Activated T-helper 17 cell treated with anti-CD3 and anti-CD28 coated beads, Interleukin-2, amount 50 U/mL, for 72 hours (primary cell): ENCODE data around the gene HTT. TPM values are rescaled to one million over a fixed set of nuclear protein-coding genes. Genes with fewer than 3 reads are reported as not detected.

Experiments
- ATAC-seq: fragments of 150-1000 bp; cut with Tn5 transposase; replicated peaks from 2 replicates; pipeline ENCODE4 v1.10.0; 2021; ENCODE audit warnings: mild to moderate bottlenecking, moderate library complexity
- H3K27ac Mint-ChIP-seq: one replicate; pipeline ENCODE4 v1.8.0; 2022; ENCODE audit warnings: mixed read lengths
- H3K27me3 Mint-ChIP-seq: one replicate; pipeline ENCODE4 v1.8.0; 2022; ENCODE audit warnings: mixed read lengths
- H3K36me3 Mint-ChIP-seq: one replicate; pipeline ENCODE4 v1.8.0; 2022; ENCODE audit warnings: low read depth, mild to moderate bottlenecking, mixed read lengths
- H3K4me1 Mint-ChIP-seq: one replicate; pipeline ENCODE4 v1.8.0; 2022; ENCODE audit warnings: mixed read lengths
- H3K4me3 Mint-ChIP-seq: one replicate; pipeline ENCODE4 v1.8.0; 2022; ENCODE audit warnings: mild to moderate bottlenecking, mixed read lengths
- H3K9me3 Mint-ChIP-seq: one replicate; pipeline ENCODE4 v1.8.0; 2022; ENCODE audit warnings: mixed read lengths
- total RNA-seq, 2 donors: library from RNA; stranded (reverse); gene quantifications; one replicate each; pipeline ENCODE4 v1.2.3, GENCODE V29; 2022

HTT gene
- total RNA-seq, 2 donors from 2014 or later, result 58.2 to 63.4 TPM

GRCh38 chr4:3177905-3178304 lies 103.4 kb downstream of the HTT start:
- Mint-ChIP-seq H3K36me3 (peaks cover 99% of the 10 kb centered on the region), H3K9me3 (no peaks in the 10 kb centered on the region)

GRCh38 chr4:3178351-3178750 lies 103.9 kb downstream of the HTT start:
- no peak overlapping the region for H3K4me3 Mint-ChIP-seq
- no peaks in the 10 kb centered on the region for H3K9me3 Mint-ChIP-seq
- peaks cover 99% of the 10 kb centered on the region for H3K36me3 Mint-ChIP-seq
- ATAC-seq, result no peak
- H3K4me1 Mint-ChIP-seq, result peaks cover 6% of the 10 kb centered on the region
- H3K27ac Mint-ChIP-seq, result no peak overlapping the region
- H3K27me3 Mint-ChIP-seq, result no peaks in the 10 kb centered on the region

More at GRCh38 chr4:3177905-3178304, 103.4 kb downstream of the HTT start:
- Mint-ChIP-seq H3K27me3 (no peaks in the 10 kb centered on the region), H3K4me3 (no peak overlapping the region), H3K27ac (no peak overlapping the region), H3K4me1 (peaks cover 6% of the 10 kb centered on the region)
- no peak for ATAC-seq

GRCh38 chr4:3179126-3179706 lies 104.7 kb downstream of the HTT start:
- H3K27ac Mint-ChIP-seq, result peak overlapping the region; percentile 5
- peaks cover 10% of the 10 kb centered on the region for H3K4me1 Mint-ChIP-seq
- peaks cover 100% of the 10 kb centered on the region for H3K36me3 Mint-ChIP-seq
- no peak for ATAC-seq
- no peak overlapping the region for H3K4me3 Mint-ChIP-seq
- no peaks in the 10 kb centered on the region for H3K27me3 Mint-ChIP-seq
- no peaks in the 10 kb centered on the region for H3K9me3 Mint-ChIP-seq

GRCh38 chr4:3183008-3183407 lies 108.5 kb downstream of the HTT start:
- Mint-ChIP-seq H3K36me3 (peaks cover 98% of the 10 kb centered on the region), H3K4me3 (no peak overlapping the region), H3K4me1 (peaks cover 14% of the 10 kb centered on the region), H3K27ac (no peak overlapping the region), H3K9me3 (no peaks in the 10 kb centered on the region), H3K27me3 (no peaks in the 10 kb centered on the region)
- no peak for ATAC-seq

GRCh38 chr4:3184725-3185124 lies 110.2 kb downstream of the HTT start:
- H3K4me1 Mint-ChIP-seq, result peaks cover 13% of the 10 kb centered on the region
- H3K27ac Mint-ChIP-seq, result peak overlapping the region; percentile 60

GRCh38 chr4:3186609-3187008 lies 112.1 kb downstream of the HTT start:
- Mint-ChIP-seq H3K27me3 (no peaks in the 10 kb centered on the region), H3K4me3 (no peak overlapping the region), H3K9me3 (no peaks in the 10 kb centered on the region), H3K36me3 (peaks cover 97% of the 10 kb centered on the region), H3K4me1 (peaks cover 13% of the 10 kb centered on the region), H3K27ac (no peak overlapping the region)
- no peak for ATAC-seq

More at GRCh38 chr4:3184725-3185124, 110.2 kb downstream of the HTT start:
- Mint-ChIP-seq H3K27me3 (no peaks in the 10 kb centered on the region), H3K9me3 (no peaks in the 10 kb centered on the region), H3K4me3 (no peak overlapping the region), H3K36me3 (peaks cover 98% of the 10 kb centered on the region)
- ATAC-seq, result no peak

GRCh38 chr4:3188118-3188517 lies 113.6 kb downstream of the HTT start:
- Mint-ChIP-seq H3K27ac (no peak overlapping the region), H3K27me3 (no peaks in the 10 kb centered on the region), H3K36me3 (peaks cover 83% of the 10 kb centered on the region), H3K4me1 (peaks cover 13% of the 10 kb centered on the region), H3K4me3 (no peak overlapping the region), H3K9me3 (no peaks in the 10 kb centered on the region)
- ATAC-seq, result no peak

GRCh38 chr4:3189459-3189858 lies 115.0 kb downstream of the HTT start:
- ATAC-seq, result no peak

GRCh38 chr4:3190549-3190948 lies 116.1 kb downstream of the HTT start:
- Mint-ChIP-seq H3K9me3 (no peaks in the 10 kb centered on the region), H3K27ac (no peak overlapping the region), H3K36me3 (peaks cover 59% of the 10 kb centered on the region), H3K4me1 (peaks cover 16% of the 10 kb centered on the region), H3K4me3 (no peak overlapping the region), H3K27me3 (no peaks in the 10 kb centered on the region)
- no peak for ATAC-seq

More at GRCh38 chr4:3189459-3189858, 115.0 kb downstream of the HTT start:
- peaks cover 69% of the 10 kb centered on the region for H3K36me3 Mint-ChIP-seq
- H3K27me3 Mint-ChIP-seq, result no peaks in the 10 kb centered on the region
- no peaks in the 10 kb centered on the region for H3K9me3 Mint-ChIP-seq
- peaks cover 16% of the 10 kb centered on the region for H3K4me1 Mint-ChIP-seq
- H3K27ac Mint-ChIP-seq, result peak overlapping the region; percentile 49
- no peak overlapping the region for H3K4me3 Mint-ChIP-seq

GRCh38 chr4:3192188-3192587 lies 117.7 kb downstream of the HTT start:
- peaks cover 49% of the 10 kb centered on the region for H3K36me3 Mint-ChIP-seq
- H3K4me3 Mint-ChIP-seq, result no peak overlapping the region
- peak overlapping the region; percentile 46 for H3K27ac Mint-ChIP-seq
- peaks cover 22% of the 10 kb centered on the region for H3K4me1 Mint-ChIP-seq
- no peaks in the 10 kb centered on the region for H3K27me3 Mint-ChIP-seq
- no peaks in the 10 kb centered on the region for H3K9me3 Mint-ChIP-seq
- ATAC-seq, result no peak

- no peak for ATAC-seq
- H3K36me3 Mint-ChIP-seq, result peaks cover 49% of the 10 kb centered on the region
- no peaks in the 10 kb centered on the region for H3K9me3 Mint-ChIP-seq
- H3K27ac Mint-ChIP-seq, result no peak overlapping the region
- H3K4me1 Mint-ChIP-seq, result peaks cover 27% of the 10 kb centered on the region
- no peak overlapping the region for H3K4me3 Mint-ChIP-seq
- no peaks in the 10 kb centered on the region for H3K27me3 Mint-ChIP-seq
These were observed 118.3 kb downstream of the HTT start for GRCh38 chr4:3192827-3193226.

GRCh38 chr4:3193531-3194203 lies 119.2 kb downstream of the HTT start:
- no peak for ATAC-seq
- H3K4me3 Mint-ChIP-seq, result no peak overlapping the region
- H3K27me3 Mint-ChIP-seq, result no peaks in the 10 kb centered on the region
- peaks cover 27% of the 10 kb centered on the region for H3K4me1 Mint-ChIP-seq
- H3K27ac Mint-ChIP-seq, result peak overlapping the region; percentile 30
- H3K36me3 Mint-ChIP-seq, result peaks cover 42% of the 10 kb centered on the region
- no peaks in the 10 kb centered on the region for H3K9me3 Mint-ChIP-seq

GRCh38 chr4:3196670-3197359 lies 122.3 kb downstream of the HTT start:
- Mint-ChIP-seq H3K4me1 (peaks cover 26% of the 10 kb centered on the region), H3K36me3 (peaks cover 27% of the 10 kb centered on the region), H3K9me3 (no peaks in the 10 kb centered on the region), H3K27me3 (no peaks in the 10 kb centered on the region), H3K4me3 (no peak overlapping the region), H3K27ac (peak overlapping the region; percentile 42)
- no peak for ATAC-seq

- no peak overlapping the region for H3K4me3 Mint-ChIP-seq
- H3K27me3 Mint-ChIP-seq, result no peaks in the 10 kb centered on the region
- peaks cover 30% of the 10 kb centered on the region for H3K36me3 Mint-ChIP-seq
- no peak for ATAC-seq
- H3K9me3 Mint-ChIP-seq, result no peaks in the 10 kb centered on the region
- peak overlapping the region; percentile 42 for H3K27ac Mint-ChIP-seq
- peaks cover 32% of the 10 kb centered on the region for H3K4me1 Mint-ChIP-seq
These were observed 123.1 kb downstream of the HTT start for GRCh38 chr4:3197366-3198105.
